GM18511 (cell line): ENCODE measurements around the gene EXOSC2.

Experiments
- ATAC-seq: cut with Tn5 transposase; IDR thresholded peaks from one replicate; pipeline ENCODE4 v1.9.1; 2021; ENCODE audit warnings: mild to moderate bottlenecking, moderate library complexity; ENCODE audit not compliant: unreplicated experiment

Gene EXOSC2

DNA sequence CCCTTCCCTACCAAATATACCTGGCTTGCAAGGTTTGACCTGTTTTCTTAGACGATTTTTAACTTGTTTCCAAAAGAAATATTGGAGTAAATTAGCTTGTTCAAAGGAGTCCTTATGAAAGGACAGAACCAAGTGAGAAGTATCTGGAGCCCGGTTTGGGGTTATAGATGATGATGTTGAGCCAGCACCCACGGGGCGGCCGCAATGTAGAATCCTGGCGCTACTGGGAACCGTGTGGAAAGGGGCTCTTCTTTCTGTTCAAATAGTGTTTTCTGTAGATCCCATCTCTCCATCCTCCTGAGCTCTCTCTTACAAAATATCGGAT, 517 bp upstream of the EXOSC2 start:
- ATAC-seq, result no peak

DNA sequence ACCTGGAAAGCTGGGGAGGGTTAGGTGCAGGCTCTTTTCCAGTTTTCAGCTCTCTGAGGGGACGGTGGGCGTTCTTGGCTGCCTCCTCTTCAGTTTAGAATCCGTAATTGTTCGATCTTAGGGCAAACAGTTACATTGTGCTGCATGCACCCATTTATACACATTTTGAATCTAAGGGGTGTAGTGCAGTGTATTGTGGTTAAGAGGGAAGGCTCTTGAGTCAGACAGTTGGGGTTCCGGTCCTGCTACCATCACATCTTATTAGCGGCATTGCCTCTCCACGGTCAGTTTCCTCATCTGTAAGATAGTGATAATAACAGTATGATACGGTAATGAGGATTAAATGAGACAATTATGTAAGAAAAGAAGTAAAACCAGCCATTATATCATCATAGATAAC, 625 bp downstream of the EXOSC2 start:
- no peak for ATAC-seq

GRCh38 chr9:130696139-130696650, 2.6 kb downstream of the EXOSC2 start:
- ATAC-seq, result no peak

DNA sequence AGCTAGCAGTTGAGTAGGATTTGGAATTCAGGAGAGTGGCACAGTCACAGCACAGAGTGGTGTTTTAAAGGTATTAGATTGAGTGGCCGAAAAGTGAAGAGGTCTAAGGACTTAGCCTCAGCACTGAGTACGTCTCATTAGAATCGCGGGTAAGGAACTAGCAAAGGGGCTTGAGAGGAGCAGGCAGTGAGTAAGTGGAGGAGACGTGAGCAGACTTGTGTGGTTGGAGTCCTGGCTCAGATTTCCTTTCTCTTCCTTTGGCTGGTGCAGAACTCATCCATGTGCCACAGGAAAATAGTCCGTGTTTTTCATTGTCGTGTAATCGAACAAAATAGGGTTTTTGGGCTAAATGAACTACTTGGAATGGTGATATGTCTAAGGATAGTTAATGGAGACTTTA, 3.4 kb downstream of the EXOSC2 start:
- ATAC-seq, result no peak

DNA sequence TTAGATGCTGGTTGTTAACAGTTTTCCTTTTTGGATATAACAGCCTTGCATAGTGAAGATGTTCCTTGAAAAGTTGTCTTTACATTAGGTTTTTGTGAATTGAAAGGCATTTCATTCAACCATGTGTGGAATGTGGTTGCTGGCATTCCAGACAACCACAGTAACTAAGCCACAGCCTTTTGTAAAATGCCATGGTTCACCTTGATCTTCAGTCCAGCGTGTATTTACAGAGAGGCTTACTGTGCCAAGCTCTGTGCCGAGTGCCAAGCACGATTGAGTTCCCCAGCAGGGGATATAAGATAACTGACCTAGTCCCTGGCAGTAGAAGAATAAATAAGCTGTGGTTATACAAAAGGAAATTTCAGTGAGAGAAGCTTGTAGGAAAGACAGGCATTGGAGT, 4.9 kb downstream of the EXOSC2 start:
- no peak for ATAC-seq

DNA sequence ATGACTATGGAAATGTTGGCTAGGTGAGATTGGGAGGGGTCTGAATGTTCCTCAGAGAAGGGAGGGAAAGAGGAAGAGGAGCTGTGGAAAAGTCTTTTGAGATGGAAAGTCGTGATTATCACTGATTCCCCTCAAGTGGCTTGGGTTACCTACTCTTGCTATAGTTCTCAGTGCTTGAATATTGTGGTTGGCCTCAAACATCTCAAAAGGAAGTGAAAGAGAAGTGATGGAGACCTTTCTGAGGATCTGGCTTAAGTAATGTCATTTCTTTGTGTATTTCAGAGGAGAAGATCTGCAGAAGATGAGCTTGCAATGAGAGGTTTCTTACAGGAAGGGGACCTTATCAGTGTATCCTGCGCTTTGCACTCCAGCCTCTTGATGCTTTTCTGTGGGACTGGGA, 5.5 kb downstream of the EXOSC2 start:
- no peak for ATAC-seq

DNA sequence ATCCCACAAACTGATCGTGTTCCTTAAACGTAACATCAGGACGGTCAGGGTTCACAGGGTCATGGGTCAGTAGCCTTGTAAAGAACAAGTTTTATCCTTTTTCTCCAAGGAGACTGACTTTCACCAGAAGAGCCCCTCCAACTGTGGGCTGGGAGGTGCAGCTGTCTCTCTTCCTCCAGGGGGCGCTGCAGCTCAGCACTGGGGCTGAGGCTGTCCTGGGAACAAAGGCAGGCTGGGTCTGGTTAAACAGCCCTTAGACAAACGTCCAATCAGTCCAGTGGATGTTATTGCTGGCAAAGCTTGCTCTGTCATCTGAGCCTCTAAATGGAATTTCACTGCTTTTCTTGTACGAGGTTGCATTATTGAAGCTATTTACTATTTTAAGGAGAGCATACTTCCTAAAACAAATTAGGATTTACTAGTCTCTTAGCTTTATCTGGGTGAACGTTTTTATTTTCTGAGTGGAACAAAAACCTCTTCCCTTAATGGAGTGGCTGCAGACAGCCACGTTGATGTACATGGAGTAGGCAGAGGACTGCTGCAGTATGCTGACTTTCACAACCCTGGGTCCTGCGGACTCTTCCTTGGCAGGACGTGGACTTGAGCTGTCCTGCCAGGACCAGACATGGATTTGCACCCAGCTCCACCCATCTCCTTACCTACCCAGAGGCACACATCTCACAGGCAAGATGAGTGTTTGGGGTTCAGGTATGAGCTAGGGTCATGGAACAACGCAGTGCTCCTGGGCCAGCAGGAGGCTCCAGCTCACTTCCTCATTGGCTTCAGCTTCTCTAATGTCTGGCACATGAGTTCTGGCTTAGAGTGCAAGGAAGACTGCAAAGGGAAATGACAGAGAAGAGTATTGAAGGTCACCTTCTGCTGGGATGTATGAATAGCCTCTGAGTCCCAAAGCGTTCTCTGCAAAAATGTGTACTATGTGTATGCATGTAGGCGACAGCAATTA, 7.8 kb downstream of the EXOSC2 start:
- no peak for ATAC-seq

- no peak for ATAC-seq
These were observed 9.9 kb downstream of the EXOSC2 start for GRCh38 chr9:130703501-130703900.

DNA sequence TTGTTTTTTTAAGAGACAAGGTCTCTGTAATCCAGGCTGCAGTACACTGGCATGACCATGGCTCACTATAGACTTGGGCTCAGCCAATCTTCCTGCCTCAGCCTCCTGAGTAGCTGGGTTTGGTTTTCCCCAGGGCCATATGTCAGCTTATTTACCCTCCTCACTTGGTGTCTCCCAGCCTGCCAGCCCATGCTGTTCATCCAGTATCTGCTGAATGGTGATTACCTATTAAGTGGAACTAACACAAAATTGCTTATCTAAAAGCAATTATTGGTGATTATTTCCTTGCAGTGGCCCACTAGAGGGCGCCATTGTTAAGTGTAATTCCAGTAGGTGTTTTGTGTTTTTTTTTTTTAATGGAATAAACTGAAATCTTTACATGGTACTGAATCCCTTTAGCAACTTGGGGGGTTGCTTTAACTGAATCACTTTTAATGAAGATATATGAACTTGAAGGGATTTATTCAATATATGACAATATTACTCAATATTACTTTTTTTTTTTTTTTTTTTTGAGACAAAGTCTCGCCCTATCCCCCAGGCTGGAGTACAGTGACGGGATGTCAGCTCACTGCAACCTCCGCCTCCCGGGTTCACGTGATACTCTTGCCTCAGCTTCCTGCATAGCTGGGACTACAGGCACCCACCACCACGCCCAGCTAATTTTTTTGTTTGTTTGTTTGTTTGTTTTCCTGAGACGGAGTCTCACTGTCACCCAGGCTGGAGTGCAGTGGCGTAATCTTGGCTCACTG, 13.8 kb downstream of the EXOSC2 start:
- no peak for ATAC-seq

DNA sequence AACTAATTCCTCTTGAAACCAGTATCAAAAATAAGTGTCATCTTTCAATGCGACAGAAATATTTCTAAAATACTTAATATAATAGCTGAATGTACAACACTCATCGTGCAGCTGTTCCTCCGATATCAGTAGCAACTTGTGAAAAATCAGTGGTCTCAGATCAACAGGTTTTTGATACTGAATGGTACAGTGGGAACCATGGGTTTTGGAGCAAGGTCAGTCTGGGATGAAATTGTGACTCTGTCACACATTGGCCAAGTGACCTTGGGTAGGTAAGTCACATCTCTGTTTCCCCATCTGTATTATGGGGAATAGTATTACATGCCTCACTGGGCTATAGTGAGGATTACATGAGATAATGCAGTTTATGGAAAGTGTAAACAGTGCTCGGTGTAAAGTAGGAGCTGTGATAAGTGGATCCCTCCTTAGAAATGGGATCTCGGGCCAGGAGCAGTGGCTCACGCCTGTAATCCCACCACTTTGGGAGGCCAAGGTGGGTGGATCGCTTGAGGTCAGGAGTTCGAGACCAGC, 17.3 kb downstream of the EXOSC2 start:
- ATAC-seq, result no peak

GRCh38 chr9:130711469-130711868, 17.9 kb downstream of the EXOSC2 start:
- ATAC-seq, result no peak

GRCh38 chr9:130712564-130713285, 19.1 kb downstream of the EXOSC2 start:
- peak; percentile 97 for ATAC-seq

DNA sequence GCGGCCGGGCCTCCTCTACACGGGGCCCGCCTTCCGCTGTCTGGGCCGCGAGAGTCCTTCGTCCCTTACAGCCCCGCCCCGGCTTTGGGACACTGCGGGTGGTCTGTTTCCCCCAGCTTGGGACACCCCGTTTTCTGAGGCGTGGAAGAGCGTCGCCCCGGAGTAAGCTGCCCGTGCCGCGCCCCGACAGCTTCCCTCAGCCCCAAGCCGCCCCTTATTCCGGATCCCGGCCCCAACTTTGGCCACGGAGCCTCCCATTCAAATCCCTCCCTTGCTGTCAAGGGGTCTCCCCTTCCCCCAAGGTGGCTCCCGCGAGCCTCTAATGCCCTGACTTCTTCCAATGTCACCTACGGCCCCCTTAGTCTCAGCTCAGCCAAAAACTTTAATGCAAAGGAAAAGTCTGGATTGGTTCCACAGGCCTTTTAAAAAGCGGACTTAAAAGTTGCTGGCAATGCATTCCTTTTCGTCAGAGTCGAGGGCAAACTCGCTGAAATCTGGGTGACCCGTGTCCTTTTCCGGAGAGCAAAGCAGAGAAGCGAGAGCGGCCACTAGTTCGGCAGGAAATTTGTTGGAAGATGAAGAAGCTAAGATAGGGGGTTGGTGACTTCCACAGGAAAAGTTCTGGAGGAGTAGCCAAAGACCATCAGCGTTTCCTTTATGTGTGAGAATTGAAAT, 19.8 kb downstream of the EXOSC2 start:
- peak; percentile 10 for ATAC-seq

- ATAC-seq, result no peak
These were observed 21.1 kb downstream of the EXOSC2 start for GRCh38 chr9:130714586-130715110.

DNA sequence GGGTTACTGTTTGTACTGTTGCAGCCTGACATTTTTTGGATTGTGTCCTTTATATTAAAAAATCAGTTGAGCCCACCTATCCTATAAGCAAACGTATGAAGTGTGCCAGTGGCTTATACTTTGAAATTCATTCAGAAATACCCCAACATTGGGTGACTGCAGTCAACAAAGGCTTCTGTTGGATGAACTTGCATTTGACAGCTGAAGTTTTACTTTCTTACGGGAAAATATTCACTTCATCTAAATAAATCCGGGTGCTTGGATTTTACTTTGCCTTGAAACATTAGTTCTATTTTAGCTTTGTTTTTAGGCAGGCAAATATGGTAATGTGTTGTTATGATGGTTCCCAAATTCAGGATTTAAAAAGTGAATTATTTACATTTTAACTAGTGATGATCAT, 21.7 kb downstream of the EXOSC2 start:
- ATAC-seq, result no peak

DNA sequence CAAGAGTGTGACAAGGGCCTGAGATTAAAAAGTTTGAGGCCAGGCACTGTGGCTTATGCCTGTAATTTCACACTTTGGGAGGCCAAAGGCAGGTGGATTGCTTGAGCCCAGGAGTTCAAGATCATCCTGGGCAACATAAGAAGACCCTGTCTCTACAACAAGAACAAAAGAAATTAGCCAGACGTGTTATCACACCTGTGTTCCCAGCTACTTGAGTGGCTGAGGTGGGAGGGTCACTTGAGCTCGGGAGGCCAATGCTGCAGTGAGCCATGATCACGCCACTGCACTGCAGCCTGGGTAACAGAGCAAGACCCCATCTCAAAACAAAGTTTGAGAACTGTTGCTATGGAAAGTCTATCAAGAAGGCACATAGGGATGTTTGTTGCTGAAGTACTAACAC, 25.0 kb downstream of the EXOSC2 start:
- ATAC-seq, result no peak

GRCh38 chr9:130720762-130721161, 27.2 kb downstream of the EXOSC2 start:
- ATAC-seq, result no peak

GRCh38 chr9:130728721-130729120, 35.1 kb downstream of the EXOSC2 start:
- no peak for ATAC-seq

- no peak for ATAC-seq
These were observed 35.6 kb downstream of the EXOSC2 start for GRCh38 chr9:130729145-130729544.

- no peak for ATAC-seq
These were observed 37.8 kb downstream of the EXOSC2 start for GRCh38 chr9:130731355-130731754.
